ENCODE data around the gene ZSCAN5C.
"Not testable (repeated sequence)": the region's sequence is repeated elsewhere in the genome, so short reads cannot be mapped to it uniquely, and the experiment has no call there.

Gene ZSCAN5C

DNA sequence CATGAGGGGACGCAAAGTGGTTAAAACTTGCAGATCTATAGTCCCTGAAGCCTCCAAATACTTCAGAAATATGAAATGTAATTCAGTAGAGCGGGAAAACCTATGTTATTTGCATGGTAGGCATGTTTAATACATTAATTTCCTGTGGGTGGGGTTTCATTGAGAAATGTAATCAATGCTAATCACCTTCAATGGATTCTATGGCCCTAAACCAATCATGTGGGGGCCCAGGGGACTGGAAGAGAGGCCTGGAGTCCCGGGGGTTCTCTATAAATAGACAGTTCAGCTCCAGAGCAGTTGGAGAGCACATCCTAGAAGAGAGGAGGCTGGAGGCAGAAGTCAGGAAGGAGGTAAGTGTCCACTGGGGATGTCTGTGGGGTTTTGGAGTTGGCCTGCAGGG lies at the start of gene ZSCAN5C:
Gene ZSCAN5C (plus strand): TSS at position 301 of the 400 bp plus-strand sequence. CDS start 3,641 bp downstream, outside the sequence.
- DNase-seq = no peak

GRCh38 chr19:56152644-56153043 lies 49.4 kb upstream of the ZSCAN5C start:
- no peak for DNase-seq

GRCh38 chr19:56153507-56153906 lies 48.6 kb upstream of the ZSCAN5C start:
- no peak for DNase-seq

DNA sequence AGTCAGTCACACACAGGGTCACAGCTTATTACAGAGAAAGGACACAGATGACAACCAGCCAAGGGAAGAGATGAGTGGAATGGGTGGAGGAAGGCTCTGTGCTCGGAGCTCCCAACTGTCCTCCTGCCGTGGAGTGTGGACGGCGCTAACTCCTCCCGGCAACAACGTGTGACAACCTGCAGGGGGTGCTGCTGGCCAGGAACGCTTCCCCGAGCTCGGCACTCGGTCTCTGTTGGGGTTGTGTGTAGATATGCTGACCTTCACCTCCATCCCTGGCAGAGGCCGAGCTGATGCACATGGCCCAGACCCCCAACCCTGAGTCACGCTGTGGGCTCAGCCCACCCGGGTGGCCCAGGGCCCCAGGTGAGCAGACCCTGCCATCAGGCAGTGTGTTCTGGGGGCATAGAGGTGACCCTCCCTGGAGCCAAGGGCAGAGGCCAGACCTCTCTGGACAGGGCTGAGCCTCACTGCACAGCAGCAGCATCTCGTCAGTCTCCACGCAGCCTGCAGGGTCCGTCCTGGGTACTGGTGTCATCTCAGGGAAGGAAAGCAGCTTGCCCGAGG lies 46.9 kb upstream of the ZSCAN5C start:
- DNase-seq = no peak

GRCh38 chr19:56156768-56157167 lies 45.3 kb upstream of the ZSCAN5C start:
- DNase-seq = no peak

GRCh38 chr19:56158170-56158757 lies 43.8 kb upstream of the ZSCAN5C start:
- peak in 1 of 2 experiments; percentile 20 for DNase-seq

DNA sequence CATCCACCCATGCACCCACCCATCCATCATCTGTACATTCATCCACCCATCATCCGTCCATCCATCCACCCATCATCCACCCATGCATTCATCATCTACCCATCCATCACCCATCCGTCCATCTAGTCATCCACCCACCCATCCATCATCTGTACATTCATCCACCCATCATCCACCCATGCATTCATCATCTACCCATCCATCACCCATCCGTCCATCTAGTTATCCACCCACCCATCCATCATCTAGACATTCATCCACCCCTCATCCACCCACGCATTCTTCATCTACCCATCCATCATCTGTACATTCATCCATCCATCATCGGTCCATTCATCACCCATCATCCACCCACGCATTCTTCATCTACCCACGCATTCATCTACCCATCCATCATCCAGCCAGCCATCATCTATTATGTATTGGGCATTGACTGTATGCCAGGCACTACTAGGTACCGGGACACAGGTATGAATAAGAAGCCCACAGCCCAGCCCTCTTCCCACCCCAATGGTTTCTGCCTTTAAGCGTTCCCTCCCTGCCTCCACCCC lies 43.0 kb upstream of the ZSCAN5C start:
- DNase-seq = no peak

DNA sequence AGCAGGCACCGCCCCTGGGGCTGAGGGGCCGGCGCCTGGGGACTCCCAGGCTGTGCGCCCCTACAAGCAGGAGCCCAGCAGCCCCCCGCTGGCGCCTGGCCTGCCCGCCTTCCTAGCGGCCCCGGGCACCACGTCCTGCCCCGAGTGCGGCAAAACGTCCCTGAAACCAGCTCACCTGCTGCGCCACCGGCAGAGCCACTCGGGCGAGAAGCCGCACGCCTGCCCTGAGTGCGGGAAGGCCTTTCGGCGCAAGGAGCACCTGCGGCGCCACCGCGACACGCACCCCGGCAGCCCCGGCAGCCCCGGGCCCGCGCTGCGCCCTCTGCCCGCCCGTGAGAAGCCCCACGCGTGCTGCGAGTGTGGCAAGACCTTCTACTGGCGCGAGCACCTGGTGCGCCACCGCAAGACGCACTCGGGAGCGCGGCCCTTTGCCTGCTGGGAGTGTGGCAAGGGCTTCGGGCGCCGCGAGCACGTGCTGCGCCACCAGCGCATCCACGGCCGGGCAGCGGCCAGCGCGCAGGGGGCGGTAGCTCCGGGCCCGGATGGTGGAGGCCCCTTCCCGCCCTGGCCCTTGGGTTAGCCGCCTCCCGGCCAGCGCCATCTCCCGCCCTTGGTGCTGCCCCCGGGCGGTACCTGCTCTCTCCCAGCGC lies 42.3 kb upstream of the ZSCAN5C start:
- no peak for DNase-seq

- DNase-seq = no peak
Observed at GRCh38 chr19:56161534-56161933, 40.5 kb upstream of the ZSCAN5C start.

DNA sequence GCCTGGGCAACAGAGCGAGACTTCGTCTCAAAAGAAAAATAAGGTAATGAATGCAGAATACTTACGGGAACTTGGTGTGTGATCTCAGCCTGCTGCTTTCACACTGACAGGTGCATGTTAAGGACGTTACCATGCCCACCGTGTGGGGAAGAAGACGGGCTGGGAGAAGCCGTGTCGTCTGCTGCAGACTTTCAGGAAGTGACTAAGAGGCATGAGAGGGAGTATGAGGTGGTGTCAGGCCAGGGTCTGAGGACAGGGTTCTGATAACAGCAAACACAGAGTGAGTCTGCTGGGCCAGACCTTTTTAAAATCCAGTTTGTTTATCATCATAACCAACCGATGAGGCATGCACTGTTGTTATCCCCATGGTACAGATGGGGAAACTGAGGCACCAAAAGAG lies 39.8 kb upstream of the ZSCAN5C start:
- DNase-seq = no peak

DNA sequence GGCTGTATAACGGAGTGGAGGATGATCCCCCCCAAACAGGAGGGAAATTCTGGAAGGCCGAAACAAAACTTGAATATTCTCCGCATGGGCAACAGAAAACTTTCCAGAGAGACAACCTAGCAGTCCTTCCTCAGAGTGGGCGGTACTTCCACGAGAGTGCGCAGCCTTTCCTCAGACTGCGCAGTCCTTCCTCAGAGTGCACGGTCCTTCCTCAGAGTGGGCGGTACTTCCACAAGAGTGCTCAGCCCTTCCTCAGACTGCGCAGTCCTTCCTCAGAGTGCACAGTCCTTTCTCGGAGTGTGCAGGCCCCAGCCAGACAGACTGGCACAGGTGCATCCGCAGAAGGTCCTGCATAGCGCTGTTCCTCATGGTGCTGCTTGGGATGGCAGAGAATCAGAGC lies 39.0 kb upstream of the ZSCAN5C start:
- DNase-seq = no peak

GRCh38 chr19:56167064-56167578 lies 35.0 kb upstream of the ZSCAN5C start:
- DNase-seq = no peak

GRCh38 chr19:56170261-56170660 lies 31.8 kb upstream of the ZSCAN5C start:
- DNase-seq = no peak

DNA sequence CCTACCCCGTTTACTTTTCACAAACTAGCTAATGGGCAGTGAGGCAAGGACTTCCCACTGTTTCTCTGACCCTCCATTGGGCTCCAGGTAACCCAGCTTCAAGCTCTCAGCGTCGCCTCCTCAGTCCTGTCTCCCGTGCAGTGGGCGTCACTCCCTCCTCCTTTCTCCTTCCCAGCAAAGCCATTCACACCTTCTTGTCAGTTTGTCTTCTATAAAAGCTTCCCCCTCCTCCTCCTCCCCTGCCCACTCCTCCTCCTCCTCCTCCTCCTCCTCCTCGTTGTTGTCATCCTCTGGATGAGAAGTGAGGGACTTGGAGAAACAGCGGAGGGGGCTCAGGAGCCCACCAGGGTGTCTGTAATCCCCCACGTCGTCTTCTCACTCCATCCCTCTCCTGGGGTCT lies 28.0 kb upstream of the ZSCAN5C start:
- DNase-seq = no peak

GRCh38 chr19:56174550-56174949 lies 27.5 kb upstream of the ZSCAN5C start:
- DNase-seq = no peak

DNA sequence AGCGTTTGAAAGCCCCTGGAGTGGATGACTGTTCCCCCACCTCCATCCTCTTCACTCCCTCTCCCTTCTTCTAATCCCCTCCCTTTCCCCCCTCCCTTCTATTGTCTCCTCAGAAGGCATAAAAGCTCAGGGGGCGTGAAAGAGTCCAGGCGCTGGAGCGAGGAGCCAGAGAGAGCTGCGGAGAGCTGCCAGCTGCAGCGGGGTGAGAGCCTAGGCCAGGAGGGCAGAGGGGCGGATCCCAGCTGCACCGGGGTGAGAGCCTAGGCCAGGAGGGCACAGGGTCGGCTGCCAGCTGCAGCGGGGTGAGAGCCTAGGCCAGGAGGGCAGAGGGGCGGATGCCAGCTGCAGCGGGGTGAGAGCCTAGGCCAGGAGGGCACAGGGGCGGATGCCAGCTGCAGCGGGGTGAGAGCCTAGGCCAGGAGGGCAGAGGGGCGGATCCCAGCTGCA lies 26.2 kb upstream of the ZSCAN5C start, which contains the start of gene GALP:
Gene GALP (plus strand): TSS at position 148 of the 447 bp plus-strand sequence. CDS start 1,101 bp downstream, outside the sequence.
- not testable (repeated sequence) for DNase-seq

DNA sequence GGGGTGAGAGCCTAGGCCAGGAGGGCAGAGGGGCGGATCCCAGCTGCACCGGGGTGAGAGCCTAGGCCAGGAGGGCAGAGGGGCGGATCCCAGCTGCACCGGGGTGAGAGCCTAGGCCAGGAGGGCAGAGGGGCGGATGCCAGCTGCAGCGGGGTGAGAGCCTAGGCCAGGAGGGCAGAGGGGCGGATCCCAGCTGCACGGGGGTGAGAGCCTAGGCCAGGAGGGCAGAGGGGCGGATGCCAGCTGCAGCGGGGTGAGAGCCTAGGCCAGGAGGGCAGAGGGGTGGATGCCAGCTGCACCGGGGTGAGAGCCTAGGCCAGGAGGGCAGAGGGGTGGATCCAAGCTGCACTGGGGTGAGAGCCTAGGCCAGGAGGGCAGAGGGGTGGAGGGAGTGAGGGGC lies 25.8 kb upstream of the ZSCAN5C start:
- not testable (repeated sequence) for DNase-seq

DNA sequence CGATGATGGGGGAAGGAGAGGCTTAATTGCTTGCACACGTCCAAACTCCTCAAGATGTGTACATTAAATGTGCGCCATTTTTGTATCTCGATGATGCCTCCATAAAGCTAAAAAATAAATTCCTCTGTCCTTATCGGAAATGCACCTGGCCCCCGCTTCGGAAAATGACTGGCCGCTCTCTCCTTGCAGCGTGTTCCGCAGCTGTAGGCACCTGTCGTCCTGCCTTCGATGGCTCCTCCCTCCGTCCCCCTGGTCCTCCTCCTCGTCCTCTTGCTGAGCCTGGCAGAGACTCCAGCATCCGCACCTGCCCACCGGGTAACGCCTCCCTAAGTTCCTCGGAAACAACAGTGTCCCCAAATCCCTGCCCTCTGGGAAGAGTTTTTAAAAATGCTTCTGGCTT lies 25.2 kb upstream of the ZSCAN5C start:
- no peak for DNase-seq

DNA sequence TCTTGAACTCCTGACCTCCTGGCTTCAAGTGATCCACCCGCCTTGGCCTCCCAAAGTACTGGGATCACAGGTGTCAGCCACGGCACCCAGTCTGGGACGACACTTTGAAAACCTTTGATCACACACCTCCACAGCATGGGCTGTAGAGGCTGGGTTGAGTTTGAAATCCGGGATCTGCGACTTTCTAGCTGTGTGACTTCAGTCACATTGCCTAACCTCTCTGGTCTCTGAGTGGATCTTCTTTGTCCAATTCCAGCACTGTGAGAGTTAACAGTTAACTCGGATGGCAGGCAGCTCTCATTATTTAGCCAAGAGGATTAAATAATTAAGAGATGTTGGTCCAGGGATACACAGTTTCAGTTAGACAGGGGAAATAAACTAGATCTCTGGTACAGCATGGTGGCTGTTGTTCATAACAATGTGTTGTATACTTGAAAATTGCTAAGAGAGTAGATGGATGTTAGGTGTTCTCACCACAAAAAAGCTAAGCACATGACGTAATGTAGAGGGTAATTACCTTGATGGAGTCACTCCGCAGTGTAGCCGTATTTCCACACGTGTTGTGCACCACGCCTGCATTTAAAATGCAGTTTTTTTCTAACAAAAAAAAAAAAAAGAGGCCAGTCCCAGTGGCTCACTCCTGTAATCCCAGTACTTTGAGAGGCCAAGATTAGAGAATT lies 24.4 kb upstream of the ZSCAN5C start:
- DNase-seq = no peak

- no peak for DNase-seq
Observed at GRCh38 chr19:56189785-56190184, 12.3 kb upstream of the ZSCAN5C start.

- no peak for DNase-seq
Observed at GRCh38 chr19:56191115-56191514, 11.0 kb upstream of the ZSCAN5C start.

DNA sequence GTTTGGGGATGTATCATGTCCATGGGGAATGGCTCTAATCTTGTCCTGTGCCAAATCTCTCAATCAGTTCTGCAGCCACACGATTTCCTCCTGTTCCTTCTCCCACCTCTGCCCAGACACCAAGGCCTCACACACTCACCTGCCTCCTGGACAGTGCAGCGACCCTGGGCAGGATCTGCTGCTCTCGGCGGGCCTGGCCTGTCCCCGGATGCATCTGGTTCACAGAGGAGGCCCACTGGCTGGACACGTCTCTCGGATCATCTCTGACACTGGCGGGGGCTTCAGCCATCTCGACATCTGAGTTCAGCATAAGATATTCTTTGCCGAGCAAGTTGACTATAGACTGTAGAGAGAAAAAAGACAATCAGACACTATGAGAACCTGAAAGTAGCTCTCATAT lies 10.4 kb upstream of the ZSCAN5C start:
- DNase-seq = no peak

DNA sequence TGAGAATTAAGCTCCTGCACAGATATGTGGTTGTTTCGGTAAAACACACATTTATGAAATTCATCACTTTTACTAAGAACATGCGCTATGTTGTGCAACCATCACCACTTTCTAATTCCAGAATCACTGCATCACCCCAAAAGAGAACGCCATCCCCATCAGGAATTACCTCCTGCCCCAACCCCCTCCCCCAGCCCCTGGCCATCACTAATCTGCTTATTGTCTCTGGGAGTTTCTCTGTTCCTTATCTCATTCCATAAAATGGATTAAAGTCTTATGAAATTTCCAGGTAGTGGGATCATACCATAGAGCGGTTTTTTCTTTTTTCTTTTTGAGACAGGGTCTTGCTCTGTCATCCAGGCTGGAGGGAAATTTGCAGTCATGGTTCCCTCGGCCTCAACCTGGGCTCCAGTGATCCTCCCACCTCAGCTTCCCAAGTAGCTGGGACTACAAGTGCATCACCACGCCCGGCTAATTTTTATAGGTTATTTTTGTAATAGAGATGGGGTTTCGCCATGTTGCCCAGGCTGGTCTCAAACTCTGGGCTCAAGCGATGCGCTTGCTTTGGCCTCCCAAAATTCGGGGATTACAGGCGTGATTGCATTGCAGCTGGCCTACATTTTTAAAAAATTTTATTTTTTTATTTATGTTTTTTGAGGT lies 8.0 kb upstream of the ZSCAN5C start:
- no peak for DNase-seq
